Suppressor macrophage (primary cell): ENCODE measurements around the gene PLPP4.

Source experiments
- DNase-seq, 4 experiments: peaks; one replicate each; pipeline ENCODE4 v3.0.0-alpha.2; 2020 to 2022

The PLPP4 gene

GRCh38 chr10:120613180-120613579 is 156.2 kb downstream of the PLPP4 start:
- no peak for DNase-seq

DNA sequence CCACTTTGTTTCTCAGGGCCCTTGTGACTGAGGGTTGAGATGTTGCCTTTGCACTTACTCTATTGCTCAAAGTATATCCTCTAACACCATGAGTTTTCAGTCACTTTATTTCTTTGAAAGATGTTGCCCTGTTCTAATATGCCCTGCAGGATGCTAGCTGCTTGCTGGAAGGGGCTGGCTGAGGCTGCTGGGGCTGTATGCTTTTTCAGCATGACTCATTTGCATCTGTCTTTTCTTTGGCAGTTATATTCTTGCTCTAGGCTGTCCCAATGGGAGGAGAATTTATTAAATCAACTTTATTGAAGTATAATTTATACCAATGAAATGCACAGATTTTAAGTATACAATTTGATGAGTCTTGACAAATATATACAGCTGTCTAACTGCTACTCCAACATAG is 157.7 kb downstream of the PLPP4 start:
- no peak for DNase-seq

DNA sequence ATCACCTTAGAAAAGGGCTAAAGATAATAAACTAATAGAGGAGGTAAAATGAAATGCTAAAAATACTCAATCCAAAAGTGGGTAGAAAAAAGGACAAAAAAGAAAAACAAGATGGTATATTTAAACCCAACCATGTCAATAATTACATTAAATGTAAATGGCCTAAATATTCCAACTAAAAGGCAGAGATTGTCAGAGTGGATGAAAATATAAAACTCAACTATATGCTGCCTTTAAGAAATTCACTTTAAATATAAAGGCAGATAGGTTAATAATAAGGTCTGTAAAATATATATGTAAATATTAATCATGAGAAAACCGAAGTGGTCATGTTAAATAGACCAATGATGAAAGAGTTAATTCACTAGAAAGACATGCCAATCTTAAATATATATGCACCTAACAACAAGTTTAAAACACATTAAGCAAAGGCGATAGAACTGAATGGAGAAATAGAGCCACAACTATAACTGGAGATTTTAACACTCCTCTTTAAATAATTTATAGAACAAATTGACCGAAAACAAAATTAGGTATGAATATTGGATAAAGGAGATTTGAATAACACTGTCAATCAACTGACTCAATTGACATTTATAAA is 159.4 kb downstream of the PLPP4 start:
- DNase-seq, result no peak

DNA sequence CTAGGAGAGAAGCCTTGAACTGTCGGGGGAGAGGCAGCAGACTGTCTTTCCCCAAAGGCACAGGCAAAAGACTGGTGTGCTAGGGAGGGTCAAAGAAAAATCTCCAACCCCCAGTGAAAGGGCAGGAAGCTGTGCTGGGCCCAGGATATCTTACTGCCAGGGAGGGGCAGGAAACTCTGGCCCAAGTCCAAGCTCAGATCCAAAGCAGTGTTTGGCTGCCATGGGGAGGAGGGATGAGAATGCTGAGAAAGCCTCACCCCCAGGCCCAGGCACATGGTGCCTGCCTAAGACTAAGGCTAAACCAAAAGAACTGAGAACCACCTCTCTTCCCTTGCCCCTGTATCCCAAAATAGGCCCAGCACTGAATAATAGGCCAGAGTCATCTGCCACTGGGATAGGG is 171.2 kb downstream of the PLPP4 start:
- DNase-seq, result no peak

DNA sequence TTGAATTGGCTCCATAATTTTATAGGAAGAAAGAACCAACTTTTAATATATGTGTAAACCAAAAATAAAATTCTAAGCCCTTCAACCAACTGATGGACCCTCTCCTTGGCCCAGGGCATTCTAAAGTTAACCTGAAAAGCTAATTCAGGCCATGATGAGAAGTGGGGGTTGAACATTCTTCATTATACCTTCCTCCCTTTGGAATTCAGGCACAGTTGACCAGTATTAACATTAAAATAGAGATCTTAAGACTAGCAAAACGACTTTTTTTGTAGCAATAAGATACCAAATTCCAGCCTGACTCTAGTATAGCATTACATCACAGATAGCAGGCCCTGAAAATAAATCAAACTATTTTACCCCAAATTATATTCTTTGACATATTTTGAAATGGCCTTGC is 173.2 kb downstream of the PLPP4 start:
- DNase-seq, result no peak

DNA sequence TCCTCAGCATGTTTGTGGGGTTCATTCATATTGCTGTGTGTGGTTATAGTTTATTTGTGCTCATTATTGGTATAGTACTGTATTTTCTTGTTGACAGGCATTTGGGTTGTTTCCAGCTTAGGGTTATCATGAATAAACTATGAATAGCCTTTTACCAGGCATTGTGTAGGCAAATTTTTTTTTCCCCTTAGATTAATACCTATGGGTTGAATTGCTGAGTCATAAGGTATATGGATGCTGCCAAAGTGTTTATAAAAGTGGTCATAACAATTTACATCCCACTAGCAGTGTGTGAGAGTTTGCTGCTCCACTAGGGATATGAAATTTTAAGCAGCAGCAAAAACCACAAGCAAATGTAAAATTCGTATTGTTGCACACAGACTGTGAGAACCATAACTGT is 175.0 kb downstream of the PLPP4 start:
- no peak for DNase-seq

GRCh38 chr10:120632942-120633341 is 175.9 kb downstream of the PLPP4 start:
- DNase-seq, result no peak

DNA sequence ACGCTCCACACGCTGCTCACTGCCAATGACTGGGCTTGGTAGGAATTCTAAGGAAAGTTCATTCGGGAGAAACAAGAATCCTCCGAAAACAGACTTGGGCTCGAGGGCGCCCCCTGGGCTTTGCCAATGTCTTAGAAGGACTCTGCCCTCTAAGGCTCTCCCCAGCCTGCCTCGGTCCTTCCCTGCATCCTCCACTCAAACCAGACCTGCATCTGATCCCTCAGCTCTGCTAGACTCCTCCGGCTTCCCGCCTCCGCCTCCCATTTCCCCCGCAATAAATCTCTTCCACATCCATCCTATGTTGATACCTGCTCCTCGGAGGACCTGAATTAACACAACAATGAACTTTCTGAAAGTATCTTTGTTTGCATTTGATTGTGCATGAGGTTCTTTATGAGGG is 177.6 kb downstream of the PLPP4 start:
- DNase-seq, result no peak
